Stimulated activated CD8-positive, alpha-beta memory T cell treated with anti-CD3 and anti-CD28 coated beads, Interleukin-7, amount 100 ng/mL, for 4 hours (primary cell): ENCODE measurements around the gene GGT7.
"Not testable (repeated sequence)": the region's sequence is repeated elsewhere in the genome, so short reads cannot be mapped to it uniquely, and the experiment has no call there.

Source experiments
- DNase-seq, 2 donors: peaks; one replicate each; pipeline ENCODE4 v3.0.0-alpha.2; 2020; ENCODE audit warnings: low read depth in 2 of 2

The GGT7 gene

DNA sequence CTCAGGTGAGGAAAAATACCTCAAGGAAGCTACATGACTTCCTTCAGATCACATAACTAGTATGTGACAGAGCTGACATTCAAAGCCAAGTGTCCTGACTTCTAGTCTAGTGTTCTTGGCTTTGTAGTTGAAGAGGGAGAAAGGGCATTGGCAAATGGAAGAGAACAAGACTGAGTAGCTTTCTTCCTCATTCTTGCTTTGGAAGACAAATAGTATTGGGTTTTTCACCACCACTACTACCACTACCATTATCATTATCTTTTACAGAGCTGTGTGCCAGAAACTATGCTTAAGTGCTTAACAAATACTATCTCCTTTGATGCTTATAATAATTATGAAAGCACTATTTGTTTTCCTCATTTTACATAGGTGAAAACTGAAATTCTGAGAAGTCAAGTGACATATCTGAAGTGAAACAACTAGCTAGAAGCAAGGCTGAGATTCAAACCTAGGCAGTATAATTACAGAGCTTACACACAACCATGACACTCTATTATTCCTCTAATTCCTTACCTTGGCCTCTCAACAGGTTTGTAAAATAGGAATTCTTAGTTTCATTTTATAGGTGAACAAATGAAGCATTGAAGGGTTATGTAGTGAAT lies 10.5 kb upstream of the GGT7 start:
- DNase-seq = no peak

DNA sequence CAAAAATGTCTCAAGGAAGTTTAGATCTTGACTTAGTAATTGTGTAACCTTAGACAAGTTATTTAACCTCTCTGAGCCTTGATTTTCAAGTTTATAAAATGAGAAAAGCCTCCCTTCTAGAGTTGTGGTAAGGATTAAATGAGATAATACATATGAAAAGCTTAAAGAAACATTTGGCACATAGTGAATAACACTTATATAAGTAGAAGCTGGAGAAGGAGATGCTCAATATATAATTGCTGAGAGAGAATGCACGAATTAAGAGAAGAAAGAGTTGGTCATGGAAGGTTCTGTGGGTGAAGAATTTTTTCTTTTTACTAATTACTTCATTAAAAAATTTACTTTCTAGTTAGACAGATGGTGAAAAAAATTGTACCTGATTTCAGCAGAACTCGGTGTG lies 9.0 kb upstream of the GGT7 start:
- no peak for DNase-seq

DNA sequence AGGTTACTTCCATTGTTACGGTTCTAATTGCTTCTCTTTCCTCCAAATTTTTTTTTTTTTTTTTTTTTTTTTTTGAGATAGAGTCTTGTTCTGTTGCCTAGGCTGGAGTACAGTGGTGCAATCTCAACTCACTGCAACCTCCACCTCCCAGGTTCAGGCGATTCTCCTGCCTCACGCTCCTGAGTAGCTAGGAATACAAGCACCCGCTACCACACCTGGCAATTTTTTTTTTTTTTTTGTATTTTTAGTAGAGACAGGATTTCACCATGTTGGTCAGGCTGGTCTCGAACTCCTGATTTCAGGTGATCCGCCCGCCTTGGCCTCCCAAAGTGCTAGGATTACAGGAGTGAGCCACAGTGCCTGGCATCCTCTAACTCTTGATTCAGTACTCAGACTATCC lies 8.3 kb upstream of the GGT7 start:
- DNase-seq = not testable (repeated sequence)

DNA sequence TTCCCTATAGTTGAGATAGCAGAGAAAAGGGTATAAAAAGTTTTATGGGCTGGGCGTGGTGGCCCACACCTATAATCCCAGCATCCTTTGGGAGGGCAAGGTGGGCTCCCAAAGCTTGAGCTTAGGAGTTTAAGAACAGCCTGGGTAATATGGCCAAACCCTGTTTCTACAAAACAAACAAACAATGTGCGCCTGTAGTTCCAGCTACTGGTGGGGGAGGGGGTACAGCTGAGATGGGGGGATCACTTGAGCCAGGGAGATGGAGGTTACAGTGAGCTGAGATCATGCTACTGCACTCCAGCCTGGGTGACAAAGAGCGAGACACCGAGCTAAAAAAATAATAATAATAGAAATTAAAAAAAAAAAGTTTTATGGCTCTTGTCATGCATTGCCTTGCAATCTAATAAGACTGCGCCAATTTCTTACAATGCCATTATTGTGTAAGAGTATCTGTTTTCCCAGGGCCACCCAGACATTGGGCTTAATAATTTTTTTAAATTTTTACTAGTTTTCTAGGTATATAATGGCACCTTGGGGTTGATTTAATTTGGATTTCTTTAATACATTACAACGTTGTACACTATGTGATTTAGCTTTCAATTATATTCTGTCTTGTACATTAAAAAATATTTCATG lies 7.7 kb upstream of the GGT7 start:
- DNase-seq = no peak

DNA sequence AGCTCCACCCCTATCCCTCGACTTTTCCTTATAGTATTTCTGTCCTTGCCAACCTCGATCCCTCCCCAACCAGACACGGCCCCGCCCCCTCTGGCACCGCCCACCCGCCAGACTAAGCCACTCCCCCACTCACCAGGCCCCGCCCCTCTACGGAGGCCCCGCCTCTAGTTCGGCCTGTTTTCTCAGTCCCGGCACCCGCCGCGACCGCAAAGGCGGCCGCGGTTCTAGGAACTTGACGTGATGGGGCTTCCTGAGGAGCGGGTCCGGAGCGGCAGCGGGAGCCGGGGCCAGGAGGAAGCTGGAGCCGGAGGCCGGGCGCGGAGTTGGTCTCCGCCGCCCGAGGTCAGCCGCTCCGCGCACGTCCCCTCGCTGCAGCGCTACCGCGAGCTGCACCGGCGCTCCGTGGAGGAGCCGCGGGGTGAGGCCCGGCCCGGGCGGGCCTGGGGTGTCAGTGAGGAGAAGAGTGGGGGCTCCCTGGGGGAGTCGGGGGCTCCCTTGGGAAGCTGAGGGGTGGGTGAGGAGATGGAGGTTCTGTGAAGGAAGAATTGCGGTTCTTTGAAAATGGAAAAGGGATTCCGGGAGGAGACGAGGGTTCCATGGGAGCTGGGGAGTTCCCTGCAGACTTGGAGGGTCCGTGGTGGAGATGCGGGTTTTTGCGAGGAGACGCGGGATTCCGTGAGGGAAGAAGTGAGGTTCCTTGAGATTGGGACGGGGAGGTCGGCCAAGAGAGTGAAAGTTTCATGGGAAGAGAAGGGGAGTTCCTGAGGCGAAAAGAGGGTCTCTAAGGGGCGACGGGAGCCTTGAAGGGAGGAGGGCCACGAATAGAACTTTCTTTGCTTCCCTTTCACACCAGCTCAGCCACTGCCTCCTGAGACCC lies 4.0 kb upstream of the GGT7 start, which contains the start of gene ACSS2:
TSS of gene ACSS2 (plus strand) at position 207 of the 877 bp plus-strand sequence. CDS start at position 241, 34 bp downstream.
- peak in 1 of 2 donors; percentile 88 for DNase-seq

DNA sequence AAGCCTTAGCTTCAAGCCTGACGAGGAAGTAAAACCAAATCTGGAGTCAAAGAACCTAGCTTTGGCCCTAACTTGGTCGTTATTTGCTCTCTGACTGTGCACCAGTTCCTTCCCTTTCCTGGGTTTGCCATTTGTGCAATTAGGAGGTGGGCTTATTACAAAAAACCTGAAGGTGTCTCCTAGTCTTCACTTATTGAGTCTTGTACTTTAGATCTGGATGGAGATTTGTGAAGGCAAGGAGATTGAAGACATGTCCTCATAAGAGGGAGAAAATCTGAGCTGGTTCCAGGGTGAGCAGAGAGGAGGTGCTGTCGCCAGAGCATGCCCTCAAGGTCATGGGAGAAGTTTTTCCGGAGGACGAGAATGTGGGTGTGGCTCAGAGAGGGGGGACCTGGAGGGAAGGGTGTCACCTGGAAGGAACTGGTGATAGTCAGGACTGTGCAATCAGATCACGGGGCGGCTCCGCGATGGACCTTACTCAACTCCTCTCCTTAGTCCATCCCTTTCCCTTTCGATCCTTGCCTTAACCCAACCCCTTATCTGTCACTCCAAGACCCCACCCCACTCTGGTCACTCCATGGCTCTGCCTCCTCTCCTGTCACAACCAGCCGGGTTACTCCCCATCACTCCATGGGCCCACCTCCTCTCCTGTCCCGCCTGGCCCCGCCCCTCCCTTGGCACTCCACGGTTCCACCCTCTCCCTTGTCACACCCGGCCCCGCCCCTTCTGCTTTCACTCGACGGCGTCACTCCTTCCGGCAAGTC lies 3.2 kb upstream of the GGT7 start:
- peak in 1 of 2 donors; percentile 84 for DNase-seq

DNA sequence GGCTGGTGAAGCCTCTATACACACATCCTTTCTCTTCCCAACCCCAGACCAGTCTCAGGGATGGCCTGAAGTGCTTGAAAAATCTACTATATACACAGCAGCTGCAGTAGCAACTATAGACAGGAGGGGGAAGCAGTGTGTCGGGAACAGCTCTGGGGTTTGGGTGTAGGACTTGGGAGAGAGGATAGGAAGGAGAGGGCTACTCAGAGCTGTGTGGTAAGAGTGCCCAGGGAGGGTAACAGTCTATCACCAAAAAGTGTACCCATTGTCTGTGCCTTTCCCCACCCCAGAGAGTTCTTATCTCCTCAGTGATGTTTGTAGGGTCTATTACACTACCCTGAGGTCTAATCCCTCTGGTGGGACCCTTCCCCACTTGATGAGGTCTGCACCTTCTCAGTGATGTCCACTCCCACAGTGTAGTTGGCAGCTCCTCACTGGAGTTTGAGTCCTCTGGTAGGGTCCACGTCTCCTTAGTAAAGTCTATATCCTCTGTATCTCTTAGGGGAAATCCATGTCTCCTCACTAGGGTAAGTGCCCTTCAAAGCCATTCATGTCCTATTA lies 1.5 kb upstream of the GGT7 start:
- peak in 1 of 2 donors; percentile 17 for DNase-seq

DNA sequence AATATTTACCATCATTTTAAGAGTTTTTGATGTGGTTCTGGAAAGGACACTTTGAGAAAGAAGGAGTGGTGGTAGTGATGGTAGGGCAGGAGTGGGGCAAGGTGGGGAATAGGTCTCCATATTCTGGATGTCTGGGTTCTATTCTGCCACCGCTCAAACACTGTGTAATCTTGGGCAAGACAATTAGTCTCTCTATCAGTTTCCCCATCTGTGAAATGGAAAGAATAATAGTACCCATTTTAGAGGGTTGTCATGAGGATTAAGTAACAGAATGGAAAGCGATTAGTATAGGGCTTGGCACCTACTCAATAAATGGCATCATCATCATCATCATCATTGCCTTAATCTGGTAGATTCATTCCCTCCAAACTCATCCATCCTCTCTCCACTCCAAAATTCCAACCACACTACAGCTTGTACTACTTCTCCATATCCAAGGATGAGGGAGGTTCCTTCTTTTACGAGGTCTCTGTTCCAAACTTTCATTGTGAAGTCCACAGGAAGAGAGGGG lies 982 bp upstream of the GGT7 start:
- no peak for DNase-seq

DNA sequence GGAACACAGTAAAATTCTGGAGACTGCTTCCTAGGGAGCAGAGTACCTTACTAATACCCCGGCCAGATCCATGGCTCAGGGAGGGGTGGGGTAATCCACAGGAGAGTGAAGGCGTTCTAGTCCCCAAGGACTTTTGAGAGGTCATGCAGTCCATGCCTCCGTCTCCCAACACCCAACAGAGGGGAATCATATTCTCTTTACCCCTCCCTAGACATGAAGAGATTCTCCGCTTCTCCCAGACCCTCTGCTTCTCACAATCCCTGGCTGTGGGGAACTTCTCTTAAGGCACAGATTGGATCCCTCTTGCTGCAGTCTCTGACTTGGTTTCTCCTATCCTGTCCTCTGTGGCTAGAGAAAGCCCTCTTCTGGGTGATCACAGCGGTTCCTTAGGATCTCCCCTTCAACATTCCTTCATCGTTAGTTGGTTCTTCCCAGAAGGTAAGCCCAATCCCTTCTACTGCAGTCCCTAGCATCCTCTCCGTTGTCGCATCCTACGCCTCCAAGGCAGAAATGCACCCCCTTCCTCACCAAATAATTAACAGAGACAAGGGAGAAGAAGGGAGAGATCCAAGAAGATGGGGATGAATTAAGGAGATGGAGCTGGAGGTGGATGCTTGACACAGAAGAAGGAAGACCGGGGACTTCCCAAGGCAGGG lies 562 bp downstream of the GGT7 start:
- no peak for DNase-seq

DNA sequence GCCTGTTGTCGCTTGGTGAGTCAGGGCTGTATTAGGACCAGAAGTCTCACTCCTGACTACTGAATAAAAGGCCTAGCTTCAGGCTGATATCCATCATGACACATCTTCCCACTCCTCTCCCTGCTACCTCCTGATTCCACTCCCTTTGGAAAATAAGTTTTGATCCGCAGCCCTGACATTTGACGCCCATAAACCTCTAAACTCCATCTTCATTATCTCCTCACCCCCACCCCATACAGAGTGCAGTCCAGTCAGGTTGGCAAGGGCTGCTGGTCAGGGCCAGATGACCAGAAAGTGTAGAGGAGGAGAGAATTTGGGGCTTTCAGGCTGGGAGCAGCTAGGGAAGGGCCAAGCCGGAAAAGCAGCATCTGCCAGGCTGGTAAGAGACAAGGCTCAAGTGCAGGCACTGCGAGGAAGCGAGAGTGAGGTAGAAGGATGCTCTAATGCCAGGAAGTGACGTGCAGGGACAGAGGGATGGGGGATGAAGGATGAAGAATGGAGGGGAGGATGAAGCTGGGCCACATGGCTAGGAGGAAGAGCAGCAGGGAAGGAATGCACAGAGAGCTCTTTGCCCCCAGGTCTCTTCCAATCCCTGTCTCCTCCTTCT lies 1.2 kb downstream of the GGT7 start:
- no peak for DNase-seq

DNA sequence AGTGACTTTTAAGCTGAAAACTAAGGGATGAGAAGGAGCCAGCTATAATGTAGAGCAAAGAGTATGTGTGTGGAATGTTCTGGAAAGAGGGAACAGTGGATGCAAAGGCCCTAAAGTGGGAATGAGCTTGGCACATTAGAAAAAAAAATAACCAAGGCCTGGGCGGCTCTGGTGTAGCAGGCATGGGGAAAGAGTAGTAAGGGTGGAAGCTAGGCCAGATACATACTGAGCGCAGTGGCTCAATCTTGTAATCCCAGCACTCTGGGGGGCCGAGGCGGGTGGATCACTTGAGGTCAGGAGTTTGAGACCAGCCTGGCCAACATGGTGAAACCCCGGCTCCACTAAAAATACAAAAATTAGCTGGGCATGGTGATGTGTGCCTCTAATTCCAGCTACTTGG lies 8.4 kb downstream of the GGT7 start:
- DNase-seq = no peak

DNA sequence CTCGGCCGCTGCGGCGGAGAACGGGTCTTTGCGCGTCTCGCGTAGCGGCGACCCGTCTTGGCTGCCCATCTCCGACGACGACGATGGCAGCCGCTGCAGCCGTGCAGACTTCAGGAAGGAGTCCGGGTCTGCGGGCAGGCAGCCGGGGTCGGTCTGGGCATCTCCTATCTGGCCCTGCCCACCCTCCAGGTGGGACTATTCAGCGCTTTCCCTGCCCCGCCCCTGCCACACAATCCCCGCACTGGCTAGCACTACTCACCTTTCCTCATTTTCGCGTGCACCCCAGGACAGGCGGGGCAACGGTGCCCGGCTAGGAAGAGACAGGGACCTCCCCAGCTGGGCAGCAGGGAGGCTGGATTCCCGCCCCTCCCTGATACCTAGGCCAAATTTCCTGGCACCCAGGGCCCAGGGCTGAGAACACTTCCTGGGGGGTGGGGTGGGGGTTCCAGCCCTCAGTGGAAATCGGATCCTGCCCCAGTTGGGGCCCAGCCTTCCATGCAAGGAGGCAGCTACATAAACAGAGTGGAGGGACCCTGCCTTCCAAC lies 9.2 kb downstream of the GGT7 start:
- DNase-seq = no peak

DNA sequence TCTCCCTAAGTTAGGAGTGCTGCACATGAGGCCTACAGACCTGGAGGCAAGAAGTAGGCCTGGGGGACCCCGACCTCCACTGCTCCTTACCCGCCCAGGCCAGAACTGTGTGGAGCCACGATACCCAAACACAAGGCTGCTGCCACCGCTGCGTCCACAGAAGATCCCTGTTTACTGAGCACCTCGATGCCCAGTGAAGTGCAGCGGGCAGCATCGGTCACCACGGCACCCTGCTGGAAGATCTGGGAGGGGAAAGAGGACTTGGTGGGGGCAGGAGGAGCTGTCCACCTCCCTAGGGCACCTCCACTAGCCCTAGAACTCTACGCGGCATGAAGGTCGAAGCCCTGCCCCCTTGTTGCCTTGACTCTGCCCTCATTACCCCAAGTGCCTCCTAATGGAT lies 9.9 kb downstream of the GGT7 start:
- no peak for DNase-seq

DNA sequence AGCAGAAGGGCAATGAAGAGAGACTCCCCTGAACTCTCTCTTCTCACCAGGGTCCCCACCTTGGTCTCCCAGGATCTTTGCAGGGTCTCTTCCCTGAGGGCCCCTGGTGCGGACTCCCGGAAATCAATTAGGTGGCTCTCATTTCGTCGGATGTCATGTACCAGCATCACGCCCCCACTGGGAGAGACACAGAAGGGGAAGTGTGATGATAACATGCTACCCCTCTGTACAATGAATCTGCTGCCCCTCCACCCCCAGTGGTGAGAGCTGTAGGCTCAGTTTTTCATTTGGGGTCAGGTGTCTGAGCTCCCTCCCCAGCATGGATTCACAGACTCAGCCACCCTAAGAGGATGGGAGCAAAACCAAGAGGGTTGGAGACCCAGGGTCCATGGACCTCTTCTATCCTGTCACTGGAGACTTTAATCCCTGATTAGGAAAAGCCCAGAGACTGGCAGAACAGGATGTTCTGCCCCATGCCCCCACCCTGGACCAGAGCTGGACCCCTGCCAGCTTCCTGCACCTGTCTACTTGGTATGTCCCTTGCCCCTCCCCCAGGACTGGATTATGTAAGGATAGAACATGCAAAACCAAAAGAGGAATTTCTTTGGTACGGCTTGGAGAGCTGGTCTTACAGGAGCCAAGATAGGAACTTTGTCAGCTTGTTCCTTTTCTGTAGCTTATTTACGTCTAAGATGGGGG lies 11.1 kb downstream of the GGT7 start:
- no peak for DNase-seq

DNA sequence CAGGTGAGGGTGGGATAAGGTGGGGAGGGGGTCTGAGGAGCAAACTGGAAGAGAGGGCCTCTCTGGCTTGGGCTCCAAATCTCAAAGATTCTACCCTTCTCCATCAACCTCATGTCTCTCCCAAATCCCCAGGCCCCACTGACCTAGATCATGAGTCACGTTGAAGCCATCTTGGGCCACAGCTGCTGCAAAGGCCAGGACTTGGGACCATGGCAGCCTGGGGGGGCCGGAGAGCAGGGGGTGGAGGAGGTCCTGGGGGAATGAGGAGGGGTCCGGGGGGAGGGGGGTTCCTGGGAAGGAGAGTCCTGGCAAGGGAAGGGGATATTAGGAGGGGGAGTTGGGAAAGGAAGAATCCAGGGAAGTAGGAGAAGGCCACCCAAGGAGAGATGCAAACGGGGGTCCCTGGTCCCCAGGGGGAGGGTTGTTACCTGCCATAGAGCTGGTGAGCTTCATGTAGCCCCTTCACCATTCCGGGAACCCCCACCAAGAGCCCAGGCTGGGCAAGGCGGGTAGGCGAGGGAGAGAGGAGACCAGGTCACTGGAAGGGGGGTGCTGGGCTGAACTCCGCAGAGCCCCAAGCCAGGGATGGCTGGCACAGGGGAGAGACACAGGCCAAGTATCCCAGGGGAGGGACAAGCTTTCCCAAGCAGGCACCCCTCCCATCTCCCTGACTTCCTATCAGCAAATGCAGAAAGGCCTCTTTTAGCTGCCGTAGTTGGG lies 12.7 kb downstream of the GGT7 start:
- no peak for DNase-seq

DNA sequence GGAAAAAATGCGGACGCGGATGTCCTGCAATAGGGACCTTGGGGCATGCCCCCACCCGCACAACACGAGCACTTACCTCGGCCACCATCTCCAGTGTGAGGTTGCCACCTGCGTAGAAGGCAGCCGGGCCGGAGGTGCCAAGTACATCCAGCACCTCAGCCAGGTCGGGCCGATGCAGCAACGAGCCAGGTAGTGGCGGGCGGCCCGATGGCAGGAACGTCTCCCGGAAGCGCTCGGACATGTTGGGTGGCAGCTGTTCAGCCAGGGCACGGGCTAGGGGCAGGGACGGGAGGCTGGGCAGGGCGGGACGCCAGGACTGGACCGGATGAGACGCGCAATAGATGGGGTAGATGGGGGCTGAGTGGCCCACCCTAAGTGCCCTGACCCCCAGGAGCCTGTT lies 13.3 kb downstream of the GGT7 start:
- DNase-seq = no peak

DNA sequence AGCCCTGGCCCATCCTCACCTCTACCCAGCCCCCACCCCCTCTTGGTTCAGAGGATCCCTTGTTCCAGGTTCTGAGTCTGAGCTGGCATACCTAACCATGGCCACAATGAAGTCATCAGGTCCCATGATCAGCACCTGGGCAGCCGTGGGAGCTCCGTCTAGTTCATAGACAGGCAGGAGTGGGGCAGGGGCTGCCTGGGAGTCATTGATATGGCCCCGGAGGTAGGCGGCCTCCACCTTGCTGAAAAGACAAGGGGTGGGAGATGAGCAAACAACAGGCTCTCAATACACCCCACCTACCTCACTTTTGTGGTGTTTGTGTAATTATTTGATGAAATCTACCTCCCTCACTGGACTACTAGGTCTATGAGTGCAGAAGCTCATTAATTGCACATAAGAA lies 20.4 kb downstream of the GGT7 start:
- no peak for DNase-seq

DNA sequence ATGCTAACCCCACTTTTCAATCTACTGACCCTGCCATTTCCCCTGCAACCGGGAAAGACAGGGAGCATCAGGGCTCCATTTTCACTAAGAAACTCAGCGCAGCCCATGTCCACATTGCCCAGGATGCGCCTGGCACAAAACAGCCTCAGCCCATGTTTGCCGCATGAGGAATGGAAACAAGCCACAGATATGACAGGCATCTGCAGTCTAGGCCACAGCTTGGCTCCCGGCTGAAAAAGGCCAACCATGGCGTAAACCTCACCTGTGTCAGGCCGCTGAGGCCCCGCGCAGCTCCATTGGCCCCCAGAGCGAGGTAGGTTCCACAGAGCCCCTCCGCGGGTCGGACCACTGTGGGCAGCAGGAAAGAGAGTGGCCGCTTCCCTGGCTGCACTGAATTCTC lies 21.7 kb downstream of the GGT7 start:
- DNase-seq = no peak

DNA sequence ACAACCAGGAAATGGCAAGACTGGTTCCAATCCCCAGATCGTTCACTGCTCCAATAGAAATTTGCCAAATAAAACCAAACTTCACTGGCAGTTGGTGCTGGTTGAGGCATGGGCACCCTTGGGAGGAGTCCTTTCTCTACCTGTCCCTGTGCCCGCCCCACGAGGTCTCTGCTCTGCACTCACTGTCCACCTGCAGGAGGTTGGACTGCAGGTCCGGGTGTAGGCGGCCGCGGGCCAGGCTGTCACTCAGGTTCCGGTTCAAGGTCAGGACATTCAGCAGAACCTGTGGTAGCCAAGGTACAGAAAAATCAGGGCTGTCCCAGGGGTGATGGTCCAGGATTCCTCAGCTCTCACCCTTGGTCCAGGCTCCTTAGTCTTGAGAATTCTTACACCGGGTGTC lies 22.9 kb downstream of the GGT7 start:
- no peak for DNase-seq
